Stomach smooth muscle (tissue), 2 donors: ENCODE data around the gene PRR14L.
"Not testable (repeated sequence)": the region's sequence is repeated elsewhere in the genome, so short reads cannot be mapped to it uniquely, and the experiment has no call there.

ENCODE experiments used
- H3K27ac ChIP-seq: one replicate; pipeline ENCODE4 v1.7.0; 2013; ENCODE audit warnings: mild to moderate bottlenecking, low read length, inconsistent platforms
- H3K27me3 ChIP-seq, 2 donors: one replicate each; pipeline ENCODE4 v1.7.0; 2013; ENCODE audit warnings: low read length in 2 of 2; ENCODE audit not compliant: insufficient read depth in 2 of 2, control insufficient read depth in 1 of 2
- H3K36me3 ChIP-seq, 2 donors: one replicate each; pipeline ENCODE4 v1.7.0; 2013; ENCODE audit warnings: low read length in 2 of 2; ENCODE audit not compliant: control insufficient read depth in 2 of 2, insufficient read depth in 2 of 2
- H3K4me1 ChIP-seq: one replicate; pipeline ENCODE4 v1.7.0; 2013; ENCODE audit warnings: low read length; ENCODE audit not compliant: control insufficient read depth, insufficient read depth
- H3K4me3 ChIP-seq, 2 donors: one replicate each; pipeline ENCODE4 v1.7.0; 2013; ENCODE audit warnings: low read length in 2 of 2
- H3K9ac ChIP-seq, 2 donors: one replicate each; pipeline ENCODE4 v1.7.0; 2013; ENCODE audit warnings: low read length in 2 of 2, mild to moderate bottlenecking in 1 of 2
- H3K9me3 ChIP-seq, 2 donors: one replicate each; pipeline ENCODE4 v1.7.0; 2013; ENCODE audit warnings: low read length in 2 of 2; ENCODE audit not compliant: control insufficient read depth in 2 of 2
- donor health status: healthy.
- donor health status: Pancreatic carcinoma.

Gene PRR14L

DNA sequence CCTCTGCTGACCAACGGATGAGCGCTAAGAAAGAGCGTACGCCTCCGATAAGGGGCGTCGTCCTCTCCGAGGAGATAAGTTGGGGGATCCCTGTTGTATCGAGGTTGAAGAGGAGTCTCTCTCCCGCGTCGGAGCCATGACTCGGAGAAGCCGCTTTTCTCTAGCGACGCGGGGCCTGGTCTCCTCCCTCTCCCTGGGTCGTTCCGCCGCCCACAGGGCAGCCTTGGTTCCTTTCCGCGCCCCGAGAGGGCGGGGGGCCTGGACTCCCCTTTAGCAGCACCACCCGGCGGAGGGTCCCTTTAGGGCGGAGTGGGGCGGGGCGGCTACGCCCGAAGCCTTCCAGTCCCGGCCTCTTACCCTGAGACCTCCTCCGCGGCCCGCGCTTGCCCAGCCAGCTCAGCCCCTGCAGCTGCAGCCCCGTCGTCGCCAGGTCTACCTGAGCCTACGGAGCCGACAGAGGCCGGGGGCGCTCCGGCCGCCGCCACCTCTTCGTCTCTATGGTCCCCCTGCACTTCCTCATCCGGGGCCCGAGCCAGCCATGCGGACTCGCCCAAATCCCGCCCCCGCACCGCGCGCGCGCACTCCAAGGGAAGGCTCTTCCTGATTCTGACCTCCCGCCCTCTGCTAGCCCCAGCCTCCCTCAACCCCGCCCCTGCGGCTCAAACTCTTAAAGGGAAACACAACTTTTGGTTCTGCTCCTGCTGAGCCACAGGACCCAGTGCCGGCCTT, at the start of gene PRR14L:
TSS of gene PRR14L (minus strand) at position 497 of the 729 bp plus-strand sequence. CDS start 11,272 bp downstream, outside the sequence.
- H3K27me3 ChIP-seq, result no peaks in the 10 kb centered on the region
- H3K9ac ChIP-seq, result peak within 1 kb of the TSS; percentile 89 to 98
- H3K9me3 ChIP-seq, result no peaks in the 10 kb centered on the region
- no peaks in the 10 kb centered on the region for H3K36me3 ChIP-seq
- H3K4me1 ChIP-seq, result peaks cover 50% of the 10 kb centered on the region
- peak within 1 kb of the TSS; percentile 74 for H3K27ac ChIP-seq
- H3K4me3 ChIP-seq, result peak within 1 kb of the TSS; percentile 93 to 98

DNA sequence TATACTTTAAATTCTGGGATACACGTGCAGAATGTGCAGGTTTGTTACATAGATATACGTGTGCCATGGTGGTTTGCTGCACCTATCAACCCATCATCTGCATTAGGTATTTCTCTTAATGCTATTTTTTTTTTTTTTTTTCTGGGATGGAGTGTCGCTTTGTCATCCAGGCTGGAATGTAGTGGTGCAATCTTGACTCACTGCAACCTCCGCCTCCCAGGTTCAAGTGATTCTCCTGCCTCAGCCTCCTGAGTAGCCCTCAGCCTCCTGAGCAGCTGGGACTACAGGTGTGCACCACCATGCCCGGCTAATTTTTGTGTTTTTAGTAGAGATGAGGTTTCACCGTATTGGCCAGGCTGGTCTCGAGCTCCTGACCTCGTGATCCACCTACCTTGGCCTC, 49.4 kb upstream of the PRR14L start:
- H3K4me3 ChIP-seq, H3K4me1 ChIP-seq, H3K27me3 ChIP-seq, H3K9me3 ChIP-seq, H3K27ac ChIP-seq, H3K9ac ChIP-seq: not testable (repeated sequence)
- H3K36me3 ChIP-seq, result peaks cover 20 to 44% of the 10 kb centered on the region in 2 donors

DNA sequence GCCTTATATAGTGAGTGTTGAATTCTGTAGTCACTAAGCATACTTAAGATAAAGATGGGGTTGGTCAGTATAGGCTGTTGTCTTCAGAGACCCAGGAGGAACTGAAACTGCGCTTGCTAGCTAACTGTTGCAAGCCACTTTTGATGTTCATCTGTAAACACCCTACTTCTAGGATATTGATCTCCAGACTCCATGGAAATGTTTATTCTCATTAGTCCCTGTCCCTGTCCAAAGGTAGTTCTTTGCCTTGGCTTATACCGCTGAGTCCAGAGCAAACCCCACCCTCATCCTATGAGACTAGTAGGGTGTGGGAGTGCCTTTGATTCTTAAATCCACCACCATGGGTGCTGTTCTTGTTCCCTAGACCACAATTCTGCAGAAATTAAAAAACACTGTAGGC, 40.3 kb upstream of the PRR14L start:
- Histone ChIP-seq H3K27ac (no peak overlapping the region), H3K4me1 (no peaks in the 10 kb centered on the region), H3K9ac (no peak overlapping the region), H3K4me3 (no peak overlapping the region), H3K9me3 (no peaks in the 10 kb centered on the region), H3K27me3 (no peaks in the 10 kb centered on the region), H3K36me3 (peaks cover 6 to 14% of the 10 kb centered on the region in 2 donors)

- Histone ChIP-seq H3K4me3 (no peak overlapping the region), H3K9me3 (no peaks in the 10 kb centered on the region), H3K4me1 (no peaks in the 10 kb centered on the region), H3K27me3 (no peaks in the 10 kb centered on the region), H3K36me3 (peaks cover 6 to 14% of the 10 kb centered on the region in 2 donors), H3K9ac (no peak overlapping the region), H3K27ac (no peak overlapping the region)
Observed at GRCh38 chr22:31789803-31790202, 39.9 kb upstream of the PRR14L start.

GRCh38 chr22:31776231-31776630, 26.3 kb upstream of the PRR14L start:
- H3K27ac ChIP-seq, result no peak overlapping the region
- H3K4me3 ChIP-seq, result no peak overlapping the region
- H3K4me1 ChIP-seq, result no peaks in the 10 kb centered on the region
- H3K9ac ChIP-seq, result no peak overlapping the region
- H3K36me3 ChIP-seq, result peaks cover 30 to 41% of the 10 kb centered on the region in 2 donors
- H3K9me3 ChIP-seq, result no peaks in the 10 kb centered on the region
- H3K27me3 ChIP-seq, result no peaks in the 10 kb centered on the region

DNA sequence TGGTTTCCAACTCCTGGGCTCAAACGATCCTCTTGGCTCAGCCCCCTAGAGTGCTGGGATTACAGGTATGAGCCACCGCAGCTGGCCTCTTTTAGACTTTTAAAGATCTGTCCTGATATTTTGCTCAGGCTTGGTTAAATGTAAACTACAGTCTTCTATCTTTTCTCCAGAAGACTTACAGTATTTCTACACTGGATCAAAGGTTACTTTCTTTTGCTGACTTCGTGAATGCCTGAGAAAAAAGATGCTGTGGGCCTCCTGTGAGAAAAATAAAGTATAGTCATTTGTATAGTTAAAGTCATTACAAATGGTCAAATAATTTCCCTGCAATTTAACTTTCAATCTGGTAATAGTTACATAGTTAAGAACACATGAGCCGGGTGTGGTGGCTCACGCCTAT, 23.5 kb upstream of the PRR14L start:
- Histone ChIP-seq H3K27ac (no peak overlapping the region), H3K36me3 (peaks cover 14 to 25% of the 10 kb centered on the region in 2 donors), H3K4me1 (no peaks in the 10 kb centered on the region), H3K27me3 (no peaks in the 10 kb centered on the region), H3K4me3 (no peak overlapping the region), H3K9me3 (no peaks in the 10 kb centered on the region), H3K9ac (no peak overlapping the region)

DNA sequence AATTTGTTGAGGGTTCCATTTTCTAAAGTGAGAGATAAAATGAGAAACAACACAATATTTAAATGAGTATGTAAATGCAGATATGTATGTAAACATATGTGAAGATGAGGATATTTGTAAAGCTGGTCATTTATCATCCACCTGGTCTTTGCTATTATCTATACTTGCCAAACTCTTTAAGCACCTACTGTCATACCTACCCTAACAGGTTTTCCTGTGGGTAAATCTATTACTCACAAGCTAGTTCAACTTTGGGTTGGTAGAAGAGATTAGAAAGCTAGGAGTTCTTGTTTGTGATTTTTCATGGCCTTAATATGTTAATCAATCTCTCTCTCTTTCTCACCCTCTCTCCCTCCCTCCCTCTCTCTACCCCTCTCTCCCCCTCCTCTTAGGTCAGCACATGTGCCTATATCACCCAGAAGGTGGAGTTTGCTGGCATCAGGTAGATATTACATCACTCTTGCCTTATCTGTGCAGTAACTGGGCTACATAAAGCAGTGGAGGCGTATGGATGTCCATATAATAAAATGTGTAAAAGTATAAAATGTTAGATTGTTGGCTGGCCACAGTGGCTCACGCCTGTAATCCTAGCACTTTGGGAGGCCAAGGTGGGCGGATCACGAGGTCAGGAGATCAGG, 18.6 kb upstream of the PRR14L start:
- no peaks in the 10 kb centered on the region for H3K9me3 ChIP-seq
- peaks cover 30 to 31% of the 10 kb centered on the region in 2 donors for H3K36me3 ChIP-seq
- H3K4me1 ChIP-seq, result no peaks in the 10 kb centered on the region
- H3K9ac ChIP-seq, result no peak overlapping the region
- no peaks in the 10 kb centered on the region for H3K27me3 ChIP-seq
- H3K27ac ChIP-seq, result no peak overlapping the region
- no peak overlapping the region for H3K4me3 ChIP-seq

DNA sequence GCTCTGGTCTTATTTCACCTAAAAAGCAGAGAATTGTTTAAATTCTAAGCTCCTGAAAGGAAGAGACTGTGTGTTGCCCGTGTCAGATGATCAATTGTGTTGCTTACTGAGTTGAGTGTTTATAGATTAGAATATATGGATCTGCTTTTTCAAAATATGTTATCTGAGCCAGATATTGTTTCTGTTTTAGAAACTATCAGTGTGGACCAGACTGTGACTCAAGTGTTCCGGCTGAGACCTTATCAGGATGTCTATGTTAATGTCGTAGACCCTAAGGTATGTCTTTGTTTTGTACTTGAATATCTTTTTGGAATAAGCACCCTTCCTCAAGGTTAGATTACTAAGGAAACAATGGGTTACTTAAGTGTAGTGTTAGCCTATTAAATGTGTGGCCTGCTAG, 14.9 kb upstream of the PRR14L start:
- H3K4me3 ChIP-seq, result no peak overlapping the region
- H3K36me3 ChIP-seq, result peaks cover 27 to 30% of the 10 kb centered on the region in 2 donors

GRCh38 chr22:31758860-31759259, 8.9 kb upstream of the PRR14L start:
- not testable (repeated sequence) for H3K9me3 ChIP-seq, H3K36me3 ChIP-seq, H3K27me3 ChIP-seq, H3K4me3 ChIP-seq, H3K27ac ChIP-seq, H3K9ac ChIP-seq
- peaks cover 12% of the 10 kb centered on the region for H3K4me1 ChIP-seq

More for the DNA sequence above, 14.9 kb upstream of the PRR14L start:
- Histone ChIP-seq H3K27ac (no peak overlapping the region), H3K9me3 (no peaks in the 10 kb centered on the region), H3K4me1 (no peaks in the 10 kb centered on the region), H3K27me3 (no peaks in the 10 kb centered on the region), H3K9ac (no peak overlapping the region)

DNA sequence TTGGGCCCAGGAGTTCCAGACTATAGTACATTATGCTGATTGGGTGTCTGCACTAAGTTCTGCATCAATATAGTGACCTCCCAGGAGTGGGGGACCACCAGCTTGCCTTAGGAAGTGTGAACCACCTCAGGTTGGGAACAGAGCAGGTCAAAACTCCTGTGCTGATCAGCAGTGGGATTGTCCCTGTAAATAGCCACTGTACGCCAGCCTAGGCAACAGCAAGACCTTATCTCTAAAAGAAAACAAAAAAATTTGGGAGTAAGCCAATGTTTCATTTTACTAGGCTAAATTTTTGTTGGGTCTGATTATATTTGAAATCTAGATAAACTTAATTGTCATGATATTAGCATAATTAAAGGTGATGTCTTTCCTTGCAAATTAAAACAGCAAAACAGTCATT, 7.3 kb upstream of the PRR14L start:
- peaks cover 5 to 9% of the 10 kb centered on the region in 2 donors for H3K36me3 ChIP-seq
- no peak overlapping the region for H3K27ac ChIP-seq
- H3K4me3 ChIP-seq, result no peak overlapping the region
- no peaks in the 10 kb centered on the region for H3K9me3 ChIP-seq
- H3K27me3 ChIP-seq, result no peaks in the 10 kb centered on the region
- no peak overlapping the region for H3K9ac ChIP-seq
- H3K4me1 ChIP-seq, result peaks cover 26% of the 10 kb centered on the region

- no peaks in the 10 kb centered on the region for H3K27me3 ChIP-seq
- H3K4me1 ChIP-seq, result peaks cover 36% of the 10 kb centered on the region
- H3K4me3 ChIP-seq, result peak overlapping the region; percentile 90 to 95
- H3K9ac ChIP-seq, result peak overlapping the region; percentile 85 to 95
- peaks cover 3% of the 10 kb centered on the region in 2 donors for H3K36me3 ChIP-seq
- H3K27ac ChIP-seq, result peak overlapping the region; percentile 97
- no peaks in the 10 kb centered on the region for H3K9me3 ChIP-seq
Observed at GRCh38 chr22:31754813-31755212, 4.9 kb upstream of the PRR14L start.
